ENCODE measurements around the gene GAPDH.
A peak's percentile ranks its signal among the peaks of the same experiment; 100 is the strongest.
"Not testable (repeated sequence)": the region's sequence is repeated elsewhere in the genome, so short reads cannot be mapped to it uniquely, and the experiment has no call there.

Gene GAPDH

GRCh38 chr12:6553051-6553868 lies 18.9 kb downstream of the GAPDH start:
- Histone ChIP-seq H3K9ac (peak overlapping the region; percentile 64 to 87 (median 77); a peak in 19 of 22 replicates), H3K27ac (peak overlapping the region in 8 of 11 experiments; percentile 1 to 86 (median 81); a peak in 12 of 22 replicates), H3K4me3 (peak overlapping the region; percentile 31 to 99 (median 94); a peak in 16 of 20 replicates)

GRCh38 chr12:6554168-6555017 lies 20.1 kb downstream of the GAPDH start:
- Histone ChIP-seq H4K20me1 (peaks cover 36 to 96% (median 60%) of the 10 kb centered on the region in 11 experiments; a peak in 20 of 22 replicates), H3K9ac (peak overlapping the region; percentile 77 to 87 (median 83)), H3K9me3 (replicated peaks in 1 of 11) (no peaks in the 10 kb centered on the region), H3K4me2 (peak overlapping the region; percentile 93 to 100 (median 99)), H3K36me3 (peaks cover 29 to 58% (median 49%) of the 10 kb centered on the region in 11 experiments), H3K27me3 (no peaks in the 10 kb centered on the region), H3K27ac (peak overlapping the region; percentile 32 to 77 (median 64); a peak in 21 of 22 replicates), H3K4me1 (peaks cover 59 to 85% (median 79%) of the 10 kb centered on the region in 10 experiments), H3K4me3 (peak overlapping the region; percentile 79 to 99 (median 94))
- TF ChIP-seq Cebpa-rat (IDR thresholded peaks at IDR 0.05): no peak

More at GRCh38 chr12:6553051-6553868, 18.9 kb downstream of the GAPDH start:
- Histone ChIP-seq H4K20me1 (peaks cover 33 to 86% (median 57%) of the 10 kb centered on the region in 11 experiments; a peak in 20 of 22 replicates), H3K27me3 (no peaks in the 10 kb centered on the region), H3K36me3 (peaks cover 24 to 54% (median 42%) of the 10 kb centered on the region in 11 experiments), H3K4me2 (peak overlapping the region; percentile 93 to 100 (median 99)), H3K9me3 (replicated peaks in 1 of 11) (no peaks in the 10 kb centered on the region), H3K4me1 (peaks cover 71 to 93% (median 85%) of the 10 kb centered on the region in 10 experiments)
- TF ChIP-seq Cebpa-rat (IDR thresholded peaks at IDR 0.05): no peak

GRCh38 chr12:6555018-6555691 lies 20.8 kb downstream of the GAPDH start:
- peak overlapping the region; percentile 77 to 87 (median 83) for H3K9ac ChIP-seq
- no peak for TF ChIP-seq Cebpa-rat (IDR thresholded peaks at IDR 0.05)
- H4K20me1 ChIP-seq: peaks cover 36 to 96% (median 67%) of the 10 kb centered on the region in 11 experiments; a peak in 21 of 22 replicates
- H3K4me1 ChIP-seq: peaks cover 52 to 77% (median 71%) of the 10 kb centered on the region in 10 experiments
- no peaks in the 10 kb centered on the region for H3K27me3 ChIP-seq
- peaks cover 32 to 58% (median 49%) of the 10 kb centered on the region in 11 experiments for H3K36me3 ChIP-seq
- H3K4me3 ChIP-seq: peak overlapping the region; percentile 79 to 99 (median 94)
- H3K4me2 ChIP-seq: peak overlapping the region; percentile 93 to 100 (median 99)
- peak overlapping the region; percentile 32 to 77 (median 64); a peak in 21 of 22 replicates for H3K27ac ChIP-seq
- no peaks in the 10 kb centered on the region for H3K9me3 ChIP-seq (replicated peaks in 1 of 11)

GRCh38 chr12:6556496-6556817 lies 22.1 kb downstream of the GAPDH start:
- not testable (repeated sequence) for H3K9me3 ChIP-seq (replicated peaks in 1 of 11); H3K27me3 ChIP-seq
- Histone ChIP-seq H3K27ac (peak overlapping the region in 6 of 11 experiments; percentile 20 to 77 (median 51); a peak in 6 of 22 replicates), H3K4me2 (peak overlapping the region; percentile 93 to 100 (median 99)), H3K4me3 (peak overlapping the region in 5 of 10 experiments; percentile 90 to 99 (median 94); a peak in 8 of 20 replicates), H3K36me3 (peaks cover 45 to 58% (median 52%) of the 10 kb centered on the region in 11 experiments), H3K4me1 (peaks cover 39 to 64% (median 58%) of the 10 kb centered on the region in 10 experiments), H3K9ac (0 out of 22 replicates have a peak overlapping the region, but pooled peaks of 3 of the 11 experiments have one; percentile 15 to 83 (median 24)), H4K20me1 (peaks cover 26 to 96% (median 80%) of the 10 kb centered on the region in 11 experiments; a peak in 21 of 22 replicates)

- peaks cover 47 to 59% (median 55%) of the 10 kb centered on the region in 11 experiments for H3K36me3 ChIP-seq
- peak overlapping the region in 7 of 11 experiments; percentile 93 to 99 (median 98); a peak in 9 of 22 replicates for H3K4me2 ChIP-seq
- H4K20me1 ChIP-seq: peaks cover 22 to 96% (median 84%) of the 10 kb centered on the region in 11 experiments; a peak in 21 of 22 replicates
- peak overlapping the region in 3 of 11 experiments; percentile 20 to 29 (median 24); a peak in 3 of 22 replicates for H3K9ac ChIP-seq
- no peaks in the 10 kb centered on the region for H3K9me3 ChIP-seq (replicated peaks in 1 of 11)
- no peak overlapping the region for H3K4me3 ChIP-seq
- TF ChIP-seq Cebpa-rat (IDR thresholded peaks at IDR 0.05): no peak
- no peaks in the 10 kb centered on the region for H3K27me3 ChIP-seq
- H3K27ac ChIP-seq: peak overlapping the region in 1 of 11 experiments; percentile 64; a peak in 1 of 22 replicates
- H3K4me1 ChIP-seq: peaks cover 35 to 60% (median 54%) of the 10 kb centered on the region in 10 experiments
These were observed 22.5 kb downstream of the GAPDH start for GRCh38 chr12:6556857-6557256.

GRCh38 chr12:6558014-6558760 lies 23.9 kb downstream of the GAPDH start:
- H3K4me3 ChIP-seq; H3K9me3 ChIP-seq (replicated peaks in 1 of 11); H3K27me3 ChIP-seq; H3K27ac ChIP-seq: not testable (repeated sequence)
- peaks cover 21 to 47% (median 41%) of the 10 kb centered on the region in 10 experiments for H3K4me1 ChIP-seq
- H3K9ac ChIP-seq: 0 out of 22 replicates have a peak overlapping the region, but pooled peaks of 1 of the 11 experiments have one; percentile 18
- H3K36me3 ChIP-seq: peaks cover 56 to 72% (median 68%) of the 10 kb centered on the region in 11 experiments
- 0 out of 22 replicates have a peak overlapping the region, but pooled peaks of 4 of the 11 experiments have one; percentile 15 to 23 (median 20) for H3K4me2 ChIP-seq
- H4K20me1 ChIP-seq: peaks cover 8 to 96% (median 86%) of the 10 kb centered on the region in 11 experiments; a peak in 21 of 22 replicates

- H3K4me3 ChIP-seq: no peak overlapping the region
- peak overlapping the region in 1 of 11 experiments; percentile 10; a peak in 2 of 22 replicates for H3K9ac ChIP-seq
- no peaks in the 10 kb centered on the region for H3K9me3 ChIP-seq (replicated peaks in 1 of 11)
- no peak overlapping the region for H3K27ac ChIP-seq
- H3K4me2 ChIP-seq: no peak overlapping the region
- no peak for TF ChIP-seq Cebpa-rat (IDR thresholded peaks at IDR 0.05)
- H3K27me3 ChIP-seq: no peaks in the 10 kb centered on the region
- peaks cover 8 to 37% (median 29%) of the 10 kb centered on the region in 10 experiments for H3K4me1 ChIP-seq
- peaks cover 68 to 85% (median 81%) of the 10 kb centered on the region in 11 experiments for H3K36me3 ChIP-seq
- peaks cover 0 to 96% (median 83%) of the 10 kb centered on the region in 11 experiments; a peak in 21 of 22 replicates for H4K20me1 ChIP-seq
These were observed 25.2 kb downstream of the GAPDH start for GRCh38 chr12:6559500-6559899.

Data from BLaER1 treated with 17β-estradiol and CSF1 and Interleukin-3, amounts not matched to agents 10 nM and 100 nM (cell line).